ENCODE results near the gene CR1L. TPM values are rescaled to one million over a fixed set of nuclear protein-coding genes. Genes with fewer than 3 reads are reported as not detected.

CR1L gene
- not detected for total RNA-seq

DNA sequence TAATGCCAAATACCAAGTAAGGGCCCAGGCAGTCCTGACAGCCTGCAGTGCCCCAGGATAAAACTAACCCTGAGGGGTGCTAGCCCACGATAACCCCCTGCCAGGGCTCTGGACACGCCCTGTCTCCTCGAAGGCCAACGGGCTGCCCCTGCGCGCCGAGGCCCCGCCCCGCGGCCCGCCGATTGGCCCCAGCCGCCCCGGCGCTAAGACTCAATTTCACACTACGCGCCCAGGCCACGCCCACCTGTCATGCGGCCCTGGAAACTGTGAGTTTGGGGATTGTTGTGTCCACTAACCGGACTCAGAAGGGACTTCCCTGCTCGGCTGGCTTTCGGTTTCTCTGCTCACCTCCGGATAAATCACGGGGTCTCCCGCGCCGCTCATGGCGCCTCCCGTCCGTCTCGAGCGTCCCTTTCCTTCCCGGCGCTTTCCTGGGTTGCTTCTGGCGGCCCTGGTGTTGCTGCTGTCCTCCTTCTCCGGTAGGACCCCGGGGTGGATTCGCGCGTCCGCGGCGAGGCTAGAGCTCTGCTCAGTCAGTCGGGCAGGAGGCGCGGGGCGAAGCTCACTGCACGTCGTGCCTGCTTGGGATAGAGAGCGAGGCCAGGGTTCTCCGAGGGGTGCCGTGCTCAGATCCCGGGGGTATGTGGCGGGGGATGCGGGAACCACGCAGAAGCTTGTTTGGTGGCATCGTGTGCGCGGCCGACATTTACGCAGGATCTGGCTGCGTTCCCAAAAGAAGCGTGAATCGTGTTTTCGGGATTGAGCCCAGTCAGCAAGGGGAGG lies at the start of gene CR1L:
Gene CR1L (plus strand): TSS at position 282 of the 783 bp plus-strand sequence. CDS start 101 bp downstream, at position 383.
- Histone ChIP-seq H3K4me1 (peaks cover 0 to 11% of the 10 kb centered on the region in 2 donors), H3K36me3 (no peaks in the 10 kb centered on the region), H3K4me3 (peak within 1 kb of the TSS; percentile 42 to 60), H3K9me3 (no peaks in the 10 kb centered on the region), H3K27me3 (no peaks in the 10 kb centered on the region), H3K27ac (no peak within 1 kb of the TSS)
- peak; percentile 68 for DNase-seq (ENCODE audit: low spot score)
- TF ChIP-seq CTCF (IDR thresholded peaks at IDR 0.05): no peak

DNA sequence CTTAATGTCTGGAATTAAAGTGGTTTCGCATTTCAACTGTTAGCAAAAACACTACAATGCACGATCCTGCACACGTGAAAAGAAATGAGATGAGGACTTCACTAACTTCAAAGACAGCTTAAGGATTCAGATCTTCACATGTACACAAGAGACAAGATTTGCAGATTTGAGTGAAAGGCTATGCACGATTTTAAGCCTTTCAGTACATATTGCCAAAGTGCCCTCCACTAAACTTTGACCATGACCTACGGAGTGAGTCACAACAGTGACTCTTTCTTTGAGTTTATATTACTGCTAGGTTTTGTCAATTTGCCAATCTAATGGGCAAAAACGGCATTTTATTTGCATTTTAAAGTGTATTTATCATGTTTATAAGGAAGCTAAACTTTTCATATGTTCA lies 41.2 kb upstream of the CR1L start:
- no peaks in the 10 kb centered on the region for H3K9me3 ChIP-seq
- no peak overlapping the region for H3K27ac ChIP-seq
- no peaks in the 10 kb centered on the region for H3K27me3 ChIP-seq
- no peaks in the 10 kb centered on the region for H3K4me1 ChIP-seq
- H3K36me3 ChIP-seq: no peaks in the 10 kb centered on the region
- DNase-seq (ENCODE audit: low spot score): no peak
- TF ChIP-seq CTCF (IDR thresholded peaks at IDR 0.05): no peak
- no peak overlapping the region for H3K4me3 ChIP-seq

- no peak for DNase-seq (ENCODE audit: low spot score)
- TF ChIP-seq CTCF (IDR thresholded peaks at IDR 0.05): no peak
- Histone ChIP-seq H3K27ac (no peak overlapping the region), H3K9me3 (no peaks in the 10 kb centered on the region), H3K4me3 (no peak overlapping the region), H3K27me3 (no peaks in the 10 kb centered on the region), H3K4me1 (no peaks in the 10 kb centered on the region), H3K36me3 (no peaks in the 10 kb centered on the region)
These were observed 39.2 kb upstream of the CR1L start for GRCh38 chr1:207605444-207606361.

DNA sequence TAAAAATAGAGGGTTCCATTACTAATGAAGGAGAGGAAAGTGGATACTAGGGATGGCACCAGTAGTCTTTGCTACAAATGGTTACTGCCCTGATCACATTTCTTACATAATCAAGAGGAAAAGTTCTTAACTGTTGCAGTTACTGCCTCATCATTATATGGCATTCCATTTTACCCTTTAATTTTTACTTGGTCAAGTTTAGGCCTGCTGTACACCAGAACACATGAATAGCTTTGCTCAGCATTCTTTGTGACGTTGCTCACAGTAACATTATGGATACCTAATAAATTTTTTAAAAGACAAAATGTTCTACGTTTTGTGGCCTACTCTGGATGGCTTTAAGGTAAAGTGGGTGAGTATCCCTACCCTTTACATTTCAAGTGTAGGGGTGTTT lies 38.6 kb upstream of the CR1L start:
- Histone ChIP-seq H3K9me3 (no peaks in the 10 kb centered on the region), H3K36me3 (no peaks in the 10 kb centered on the region), H3K27ac (no peak overlapping the region), H3K27me3 (no peaks in the 10 kb centered on the region), H3K4me3 (no peak overlapping the region), H3K4me1 (no peaks in the 10 kb centered on the region)
- TF ChIP-seq CTCF (IDR thresholded peaks at IDR 0.05): no peak
- no peak for DNase-seq (ENCODE audit: low spot score)

DNA sequence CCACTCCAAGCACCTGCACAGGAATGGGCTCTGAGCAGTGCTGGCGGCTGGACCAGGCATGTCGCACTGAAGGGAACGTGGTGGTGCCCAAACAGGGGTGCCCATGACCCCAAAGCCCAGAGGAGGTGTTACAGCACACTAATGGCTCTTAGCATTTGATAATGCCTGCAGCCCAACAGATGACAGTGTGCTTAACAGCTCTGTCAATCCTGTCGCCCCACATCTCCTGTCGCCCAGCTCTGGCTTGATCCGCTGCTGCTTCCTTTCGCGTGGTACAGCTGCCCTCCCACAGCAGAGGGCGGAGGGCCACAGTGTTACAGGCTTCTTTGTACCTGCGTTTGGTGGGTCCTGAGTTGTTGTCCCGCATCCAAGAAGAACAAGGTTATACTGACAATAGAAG lies 32.2 kb upstream of the CR1L start:
- Histone ChIP-seq H3K4me3 (no peak overlapping the region), H3K27me3 (no peaks in the 10 kb centered on the region), H3K4me1 (no peaks in the 10 kb centered on the region), H3K36me3 (no peaks in the 10 kb centered on the region), H3K9me3 (no peaks in the 10 kb centered on the region), H3K27ac (no peak overlapping the region)
- no peak for TF ChIP-seq CTCF (IDR thresholded peaks at IDR 0.05)
- DNase-seq (ENCODE audit: low spot score): no peak
